ENCODE data around the gene TNRC18. TPM values are rescaled to one million over a fixed set of nuclear protein-coding genes. Genes with fewer than 3 reads are reported as not detected.

TNRC18 gene
- total and polyA plus RNA-seq, 4 donors, result 2.3 to 37.1 (median 20.4) TPM

GRCh38 chr7:5458921-5459480, 35.4 kb upstream of the TNRC18 start:
- DNase-seq (ENCODE audit: low spot score), result no peak
- no peak overlapping the region for H3K27ac ChIP-seq (ENCODE audit: low read depth in 1 of 2, low read length in 2 of 2)
- H3K9ac ChIP-seq (ENCODE audit: low read depth in 1 of 2, low read length in 2 of 2), result no peak overlapping the region
- 88% methylated on average over 9 of the region's 9 CpGs for WGBS
- no peaks in the 10 kb centered on the region for H3K4me1 ChIP-seq (ENCODE audit: control insufficient read depth in 4 of 4, insufficient read depth in 4 of 4, low read length in 3 of 4)
- H3K36me3 ChIP-seq (ENCODE audit: control insufficient read depth in 4 of 4, insufficient read depth in 3 of 4, low read depth in 1 of 4, low read length in 3 of 4), result no peaks in the 10 kb centered on the region
- no peak overlapping the region for H3K4me3 ChIP-seq (ENCODE audit: low read depth in 1 of 3, low read length in 3 of 3)
- no peak for TF ChIP-seq RAD21 (IDR thresholded peaks at IDR 0.05)
- H3K27me3 ChIP-seq (ENCODE audit: control insufficient read depth in 4 of 4, insufficient read depth in 4 of 4, low read length in 3 of 4), result no peaks in the 10 kb centered on the region
- H3K9me3 ChIP-seq (ENCODE audit: control insufficient read depth in 4 of 4, low read length in 3 of 4), result no peaks in the 10 kb centered on the region

GRCh38 chr7:5457245-5457735, 33.7 kb upstream of the TNRC18 start:
- H3K27ac ChIP-seq (ENCODE audit: low read depth in 1 of 2, low read length in 2 of 2), result no peak overlapping the region

More at GRCh38 chr7:5457245-5457735, 33.7 kb upstream of the TNRC18 start:
- DNase-seq (ENCODE audit: low spot score), result no peak
- TF ChIP-seq EGR1 (IDR thresholded peaks at IDR 0.05; ENCODE audit: low read depth in 2 of 2) (no peak), ZBTB33 (IDR thresholded peaks at IDR 0.05) (no peak), TAF1 (conservative IDR thresholded peaks at IDR 0.05) (no peak), ATF3 (IDR thresholded peaks at IDR 0.05) (no peak), SP1 (IDR thresholded peaks at IDR 0.05) (no peak), MAX (IDR thresholded peaks at IDR 0.05) (no peak), JUND (IDR thresholded peaks at IDR 0.05) (no peak), FOXA2 (IDR thresholded peaks at IDR 0.05) (no peak), YY1 (IDR thresholded peaks at IDR 0.05) (no peak), FOXA1 (IDR thresholded peaks at IDR 0.05) (no peak), RXRA (IDR thresholded peaks at IDR 0.05) (no peak), HNF4G (IDR thresholded peaks at IDR 0.05) (no peak), CTCF (IDR thresholded peaks at IDR 0.05; ENCODE audit: low read depth, low read length, missing input control) (no peak), NR2F2 (IDR thresholded peaks at IDR 0.05) (no peak), HNF4A (conservative IDR thresholded peaks at IDR 0.05) (no peak), REST (IDR thresholded peaks at IDR 0.05) (no peak)
- WGBS, result 73% methylated on average over 4 of the region's 4 CpGs
- Histone ChIP-seq H3K4me3 (ENCODE audit: low read depth in 1 of 3, low read length in 3 of 3) (no peak overlapping the region), H3K9me3 (ENCODE audit: control insufficient read depth in 4 of 4, low read length in 3 of 4) (no peaks in the 10 kb centered on the region), H3K27me3 (ENCODE audit: control insufficient read depth in 4 of 4, insufficient read depth in 4 of 4, low read length in 3 of 4) (no peaks in the 10 kb centered on the region), H3K4me1 (ENCODE audit: control insufficient read depth in 4 of 4, insufficient read depth in 4 of 4, low read length in 3 of 4) (no peaks in the 10 kb centered on the region), H3K36me3 (ENCODE audit: control insufficient read depth in 4 of 4, insufficient read depth in 3 of 4, low read depth in 1 of 4, low read length in 3 of 4) (no peaks in the 10 kb centered on the region), H3K9ac (ENCODE audit: low read depth in 1 of 2, low read length in 2 of 2) (no peak overlapping the region)

Measured in liver (tissue), 9 donors.